Neural crest cell (in vitro differentiated cells): ENCODE data around the gene SMC5. TPM values are rescaled to one million over a fixed set of nuclear protein-coding genes. Genes with fewer than 3 reads are reported as not detected.

Experiments
- DNase-seq: peaks from one replicate; pipeline ENCODE4 v3.0.0; 2021; ENCODE audit warnings: low read depth, mixed read lengths, low spot score
- H3K27ac Mint-ChIP-seq: one replicate; pipeline ENCODE4 v1.8.0; 2021; ENCODE audit warnings: mild to moderate bottlenecking, mixed read lengths; ENCODE audit not compliant: unreplicated experiment
- H3K27me3 Mint-ChIP-seq: 2 replicates; pipeline ENCODE4 v1.8.0; 2021; ENCODE audit warnings: low read depth, mild to moderate bottlenecking, mixed read lengths
- H3K36me3 Mint-ChIP-seq: 2 replicates; pipeline ENCODE4 v1.8.0; 2021; ENCODE audit warnings: low read depth, mild to moderate bottlenecking, mixed read lengths
- H3K4me1 Mint-ChIP-seq: 2 replicates; pipeline ENCODE4 v1.8.0; 2021; ENCODE audit warnings: mixed read lengths
- H3K4me3 Mint-ChIP-seq: one replicate; pipeline ENCODE4 v1.8.0; 2021; ENCODE audit warnings: mild to moderate bottlenecking, mixed read lengths
- H3K9me3 Mint-ChIP-seq: 2 replicates; pipeline ENCODE4 v1.8.0; 2021; ENCODE audit warnings: mixed read lengths
- total RNA-seq: library from RNA; stranded (reverse); gene quantifications from 2 replicates; pipeline ENCODE4 v1.2.1, GENCODE V29; 2021
- TF ChIP-seq, protein P1 (sequence below): fragments of 200-600 bp; sonication (generic); conservative IDR thresholded peaks from 2 replicates; pipeline ENCODE4 v1.5.0; 2021; ENCODE audit warnings: antibody characterized with exemption, mild to moderate bottlenecking

The SMC5 gene
- total RNA-seq, 1 donor from 2014 or later: 28.7 TPM

DNA sequence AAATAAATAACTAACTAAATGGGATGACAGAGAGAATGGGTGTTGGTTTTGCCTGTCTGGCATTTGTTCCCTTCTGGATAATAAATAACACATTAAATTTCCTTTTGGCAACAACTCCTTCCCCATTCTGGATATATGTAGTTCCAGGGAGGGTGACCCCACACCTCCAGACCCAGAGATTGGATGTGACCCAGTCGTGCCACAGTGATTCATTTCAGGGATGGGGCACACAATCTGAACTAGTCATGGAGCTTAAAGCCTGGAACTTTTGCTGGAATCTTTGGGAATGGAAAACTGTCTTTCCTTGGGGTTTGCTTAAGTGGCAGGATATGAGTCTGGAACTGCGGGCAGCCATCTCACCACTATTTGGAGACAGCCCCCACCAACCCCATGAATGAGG is 144.4 kb downstream of the SMC5 start:
- TF ChIP-seq, protein P1, sequence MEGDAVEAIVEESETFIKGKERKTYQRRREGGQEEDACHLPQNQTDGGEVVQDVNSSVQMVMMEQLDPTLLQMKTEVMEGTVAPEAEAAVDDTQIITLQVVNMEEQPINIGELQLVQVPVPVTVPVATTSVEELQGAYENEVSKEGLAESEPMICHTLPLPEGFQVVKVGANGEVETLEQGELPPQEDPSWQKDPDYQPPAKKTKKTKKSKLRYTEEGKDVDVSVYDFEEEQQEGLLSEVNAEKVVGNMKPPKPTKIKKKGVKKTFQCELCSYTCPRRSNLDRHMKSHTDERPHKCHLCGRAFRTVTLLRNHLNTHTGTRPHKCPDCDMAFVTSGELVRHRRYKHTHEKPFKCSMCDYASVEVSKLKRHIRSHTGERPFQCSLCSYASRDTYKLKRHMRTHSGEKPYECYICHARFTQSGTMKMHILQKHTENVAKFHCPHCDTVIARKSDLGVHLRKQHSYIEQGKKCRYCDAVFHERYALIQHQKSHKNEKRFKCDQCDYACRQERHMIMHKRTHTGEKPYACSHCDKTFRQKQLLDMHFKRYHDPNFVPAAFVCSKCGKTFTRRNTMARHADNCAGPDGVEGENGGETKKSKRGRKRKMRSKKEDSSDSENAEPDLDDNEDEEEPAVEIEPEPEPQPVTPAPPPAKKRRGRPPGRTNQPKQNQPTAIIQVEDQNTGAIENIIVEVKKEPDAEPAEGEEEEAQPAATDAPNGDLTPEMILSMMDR: no peak
- Mint-ChIP-seq H3K9me3 (no peaks in the 10 kb centered on the region), H3K27ac (no peak overlapping the region)

DNA sequence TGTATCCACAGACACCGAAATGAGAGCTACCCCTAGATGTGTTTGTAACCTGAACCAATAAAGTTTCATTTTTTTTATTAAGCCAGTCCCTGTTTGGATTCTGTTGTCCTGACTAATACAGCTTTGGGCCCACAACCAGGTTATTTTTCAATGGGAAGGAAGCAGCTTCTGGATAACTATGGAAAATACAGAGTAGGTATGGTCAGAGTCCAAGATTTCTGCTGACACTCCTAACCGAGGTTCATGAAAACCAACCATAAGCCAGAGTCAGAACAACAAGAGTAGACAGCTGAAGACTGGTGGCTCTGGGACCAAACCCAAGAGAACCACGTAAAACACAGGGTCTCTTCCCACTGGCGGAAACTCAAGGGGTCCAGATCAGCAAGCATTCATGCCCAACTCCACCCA is 144.8 kb downstream of the SMC5 start:
- Mint-ChIP-seq H3K4me1 (peaks cover 19% of the 10 kb centered on the region), H3K27me3 (peaks cover 2% of the 10 kb centered on the region), H3K27ac (no peak overlapping the region), H3K9me3 (no peaks in the 10 kb centered on the region), H3K36me3 (no peaks in the 10 kb centered on the region), H3K4me3 (no peak overlapping the region)
- TF ChIP-seq, protein P1: no peak
- no peak for DNase-seq

More for the DNA sequence above, 144.4 kb downstream of the SMC5 start:
- DNase-seq: no peak
- Mint-ChIP-seq H3K36me3 (no peaks in the 10 kb centered on the region), H3K27me3 (peaks cover 2% of the 10 kb centered on the region), H3K4me3 (no peak overlapping the region), H3K4me1 (peaks cover 19% of the 10 kb centered on the region)

DNA sequence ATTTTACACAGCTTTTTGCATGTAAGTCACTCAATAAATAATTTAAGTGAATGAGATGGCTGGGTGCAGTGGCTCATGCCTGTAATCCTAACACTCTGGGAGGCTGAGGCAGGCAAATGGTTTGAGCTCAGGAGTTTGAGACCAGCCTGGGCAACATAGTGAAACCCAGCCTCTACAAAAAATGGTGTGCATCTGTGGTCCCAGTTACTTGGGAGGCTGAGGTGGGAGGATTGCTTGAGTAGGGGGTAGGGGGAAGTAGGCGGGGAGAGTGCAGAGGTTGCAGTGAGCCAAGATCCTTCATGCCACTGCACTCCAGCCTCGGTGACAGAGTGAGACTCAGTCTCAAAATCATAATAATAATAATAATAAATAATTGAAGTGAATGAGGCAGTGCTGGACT is 145.5 kb downstream of the SMC5 start:
- TF ChIP-seq, protein P1: no peak
- Mint-ChIP-seq H3K4me1 (peaks cover 19% of the 10 kb centered on the region), H3K9me3 (no peaks in the 10 kb centered on the region), H3K27me3 (peaks cover 2% of the 10 kb centered on the region), H3K36me3 (no peaks in the 10 kb centered on the region), H3K4me3 (no peak overlapping the region), H3K27ac (no peak overlapping the region)
- no peak for DNase-seq

Other genes with a start within 250 kb of the SMC5 start
- 0.21 and 0.25 TPM in 2 replicates for gene MAMDC2, start 215.1 kb upstream of the SMC5 start, total RNA-seq
- 0.19 and 0.20 TPM in 2 replicates for gene KLF9, start 155.7 kb downstream of the SMC5 start, total RNA-seq